ENCODE results near the gene FKBP4. TPM values are rescaled to one million over a fixed set of nuclear protein-coding genes. Genes with fewer than 3 reads are reported as not detected.

The FKBP4 gene
- 57.0 TPM for total RNA-seq
- long read RNA-seq, transcript FKBP4-201 (10 exons, 3,732 nt), result major isoform, 111 of 140 reads
- long read RNA-seq, partial matches to known transcripts, result 19 of 140 reads
- long read RNA-seq, other reads (novel, unspliced or antisense), result 10 of 140 reads

GRCh38 chr12:2794736-2795289 is at the start of gene FKBP4:
FKBP4 (plus strand) TSS chr12:2794970; CDS start chr12:2795140, 170 bp downstream.
- no peak for TF ChIP-seq CTCF (IDR thresholded peaks at IDR 0.05; ENCODE audit: borderline replicate concordance)
- no peaks in the 10 kb centered on the region for H3K9me3 ChIP-seq (replicated peaks)
- no peaks in the 10 kb centered on the region for H3K27me3 ChIP-seq (ENCODE audit: low read depth)
- intact Hi-C loops (cut with micrococcal nuclease), result no loop called here
- DNase-seq, result peak; percentile 91
- peak within 1 kb of the TSS; percentile 83 for H3K4me3 ChIP-seq
- peaks cover 48% of the 10 kb centered on the region for H3K4me1 ChIP-seq
- peak within 1 kb of the TSS; percentile 82 for H3K27ac ChIP-seq (replicated peaks)
- peaks cover 21% of the 10 kb centered on the region for H3K36me3 ChIP-seq

GRCh38 chr12:2745655-2746054 is 49.1 kb upstream of the FKBP4 start:
- H3K4me1 ChIP-seq, result no peaks in the 10 kb centered on the region
- no peak overlapping the region for H3K27ac ChIP-seq (replicated peaks)
- H3K9me3 ChIP-seq (replicated peaks), result no peaks in the 10 kb centered on the region
- peaks cover 27% of the 10 kb centered on the region for H3K27me3 ChIP-seq (ENCODE audit: low read depth)
- intact Hi-C loops (cut with micrococcal nuclease), result no loop called here
- H3K4me3 ChIP-seq, result no peak overlapping the region
- no peak for TF ChIP-seq CTCF (IDR thresholded peaks at IDR 0.05; ENCODE audit: borderline replicate concordance)
- no peaks in the 10 kb centered on the region for H3K36me3 ChIP-seq
- DNase-seq, result no peak

- Histone ChIP-seq H3K4me3 (no peak overlapping the region), H3K36me3 (no peaks in the 10 kb centered on the region), H3K27ac (replicated peaks) (no peak overlapping the region), H3K4me1 (no peaks in the 10 kb centered on the region), H3K9me3 (replicated peaks) (no peaks in the 10 kb centered on the region), H3K27me3 (ENCODE audit: low read depth) (peaks cover 32% of the 10 kb centered on the region)
- no peak for DNase-seq
- intact Hi-C loops (cut with micrococcal nuclease), result no loop called here
- no peak for TF ChIP-seq CTCF (IDR thresholded peaks at IDR 0.05; ENCODE audit: borderline replicate concordance)
Measured at GRCh38 chr12:2749580-2749979, 45.2 kb upstream of the FKBP4 start.

- H3K27me3 ChIP-seq (ENCODE audit: low read depth), result peaks cover 36% of the 10 kb centered on the region
- no peaks in the 10 kb centered on the region for H3K4me1 ChIP-seq
- no peak for DNase-seq
- intact Hi-C loops (cut with micrococcal nuclease), result no loop called here
- no peaks in the 10 kb centered on the region for H3K36me3 ChIP-seq
- no peak overlapping the region for H3K27ac ChIP-seq (replicated peaks)
- TF ChIP-seq CTCF (IDR thresholded peaks at IDR 0.05; ENCODE audit: borderline replicate concordance), result no peak
- H3K9me3 ChIP-seq (replicated peaks), result no peaks in the 10 kb centered on the region
- no peak overlapping the region for H3K4me3 ChIP-seq
Measured at GRCh38 chr12:2750185-2750584, 44.6 kb upstream of the FKBP4 start.

GRCh38 chr12:2751230-2751629 is 43.5 kb upstream of the FKBP4 start:
- no peak overlapping the region for H3K27ac ChIP-seq (replicated peaks)
- H3K4me1 ChIP-seq, result no peaks in the 10 kb centered on the region
- H3K9me3 ChIP-seq (replicated peaks), result no peaks in the 10 kb centered on the region
- no peak overlapping the region for H3K4me3 ChIP-seq
- intact Hi-C loops (cut with micrococcal nuclease), result no loop called here
- H3K36me3 ChIP-seq, result no peaks in the 10 kb centered on the region
- peaks cover 39% of the 10 kb centered on the region for H3K27me3 ChIP-seq (ENCODE audit: low read depth)
- TF ChIP-seq CTCF (IDR thresholded peaks at IDR 0.05; ENCODE audit: borderline replicate concordance), result no peak
- no peak for DNase-seq

Measured in left ventricle myocardium inferior (tissue), 1 donor.